Stimulated activated CD4-positive, alpha-beta T cell treated with anti-CD3 and anti-CD28 coated beads, TNF-alpha, amount 100 ng/mL, for 4 hours (primary cell): Measurements from ENCODE around the gene LRRN4.

ENCODE experiments used
- DNase-seq, 3 experiments: peaks; one replicate each; pipeline ENCODE4 v3.0.0-alpha.2; 2020; ENCODE audit warnings: low read depth in 3 of 3

Gene LRRN4

DNA sequence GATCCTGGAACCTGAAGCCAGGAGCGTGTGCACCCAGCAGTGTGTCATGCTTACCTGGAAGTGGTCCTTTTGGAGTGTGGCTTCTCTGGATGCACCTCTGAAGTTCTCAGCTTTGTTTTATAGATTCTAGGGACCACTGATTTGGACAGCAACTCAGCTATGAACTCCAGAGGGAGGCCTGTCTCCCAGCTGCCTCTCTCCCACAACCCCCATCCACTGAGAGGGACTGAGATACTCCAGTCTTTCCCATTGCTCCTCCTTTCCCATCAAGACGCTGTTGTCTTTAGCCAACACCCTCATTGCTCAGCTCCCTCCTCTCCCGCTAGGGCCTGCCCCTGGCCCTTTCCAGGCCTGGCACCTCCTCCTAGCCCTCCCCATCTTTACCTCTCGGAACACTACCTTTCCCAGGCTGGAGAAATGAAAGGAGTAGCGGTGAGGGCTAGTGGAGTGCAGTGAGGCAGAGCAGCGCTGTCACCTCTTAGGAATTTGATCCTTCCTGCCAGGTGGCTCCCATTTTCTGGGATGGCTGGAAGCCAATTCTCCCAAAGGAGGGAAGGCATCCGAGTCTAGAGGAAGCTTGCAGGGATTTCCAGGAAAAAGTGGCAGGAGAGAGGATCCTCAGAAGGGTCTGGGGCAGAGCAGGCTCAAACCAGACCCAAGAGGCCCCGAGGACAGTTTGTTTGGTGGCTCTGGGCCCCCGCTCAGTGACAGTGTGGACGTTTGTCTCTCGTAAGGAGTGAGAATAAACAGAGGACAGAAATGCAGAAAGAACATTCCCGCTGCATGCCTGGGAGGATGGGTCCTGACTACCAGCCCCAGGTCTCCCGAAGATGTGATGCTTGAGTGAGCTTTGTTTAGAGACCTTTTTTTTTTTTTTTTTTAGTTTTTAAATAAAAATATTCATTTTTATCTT is at the start of gene LRRN4:
Gene LRRN4 (minus strand): TSS at position 285 of the 913 bp plus-strand sequence. CDS start 1,261 bp downstream, outside the sequence.
- no peak for DNase-seq

DNA sequence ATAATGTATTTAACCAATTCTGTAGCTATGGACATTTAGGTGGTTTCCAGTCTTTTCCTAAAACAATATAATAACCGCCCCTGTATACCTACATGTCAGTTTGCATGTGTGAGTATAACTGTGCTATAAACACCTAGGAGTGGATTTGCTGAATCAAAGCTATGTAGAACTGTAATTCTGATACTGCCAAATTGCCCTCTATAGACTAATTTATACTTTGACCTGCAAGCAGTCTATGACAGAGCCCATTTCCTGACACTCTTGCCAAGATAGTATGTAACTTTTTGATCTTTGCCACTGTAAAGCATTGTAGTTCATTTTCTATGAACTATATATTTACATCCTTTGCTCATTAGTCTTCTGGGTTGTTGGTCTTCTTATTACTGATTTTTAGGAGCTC is 49.4 kb upstream of the LRRN4 start:
- DNase-seq = no peak

DNA sequence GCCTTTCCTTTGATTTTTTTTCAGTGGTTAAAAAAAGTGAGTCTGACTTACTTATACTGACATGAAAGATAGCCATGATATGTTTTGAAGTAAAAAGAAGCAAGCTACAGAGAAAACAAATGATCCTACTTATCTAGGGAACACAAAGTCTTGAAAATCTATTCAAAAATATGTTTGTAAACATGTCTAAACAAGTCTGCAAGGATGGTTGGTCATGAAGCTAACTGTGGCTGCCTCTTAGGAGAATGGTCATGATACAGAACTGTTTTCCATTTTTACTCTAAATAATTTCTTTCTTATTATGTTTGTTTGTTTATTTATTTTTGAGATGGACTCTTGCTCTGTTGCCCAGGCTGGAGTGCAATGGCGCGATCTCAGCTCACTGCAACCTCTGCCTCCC is 47.5 kb upstream of the LRRN4 start:
- no peak for DNase-seq

DNA sequence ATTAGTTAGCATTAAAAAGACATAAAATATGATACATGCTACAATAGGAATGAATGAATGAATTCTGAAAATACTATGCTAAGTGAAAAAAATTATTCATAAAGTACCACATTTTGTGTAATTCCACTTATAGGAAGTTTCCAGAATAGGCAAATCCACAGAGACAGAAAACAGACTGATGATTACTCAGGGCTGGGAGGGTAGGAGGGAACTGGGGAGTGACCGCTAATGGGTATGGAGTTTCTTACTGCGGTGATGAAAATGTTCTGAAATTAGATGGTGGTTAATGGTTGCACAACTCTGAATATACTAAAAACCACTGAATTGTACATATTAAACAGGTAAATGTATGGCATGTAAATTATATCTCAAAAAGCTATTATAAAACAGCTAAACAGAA is 46.4 kb upstream of the LRRN4 start:
- no peak for DNase-seq

DNA sequence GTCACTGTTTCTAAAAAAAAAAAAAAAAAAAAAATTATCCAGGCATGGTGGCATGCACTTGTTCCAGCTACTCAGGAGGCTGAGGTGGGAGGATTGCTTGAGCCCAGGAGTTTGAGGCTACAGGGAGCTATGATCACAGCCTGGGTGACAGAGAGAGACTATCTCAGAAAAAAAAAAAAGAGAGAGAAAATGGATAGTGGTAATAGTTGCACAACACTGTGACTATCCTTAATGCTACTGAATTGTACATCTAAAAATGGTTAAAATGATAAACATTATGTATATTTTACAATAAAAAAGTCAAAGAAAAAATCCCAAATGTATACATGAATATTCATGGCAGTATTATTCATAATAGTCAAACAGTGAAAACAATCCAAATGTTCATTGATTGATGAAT is 46.0 kb upstream of the LRRN4 start:
- DNase-seq = no peak

DNA sequence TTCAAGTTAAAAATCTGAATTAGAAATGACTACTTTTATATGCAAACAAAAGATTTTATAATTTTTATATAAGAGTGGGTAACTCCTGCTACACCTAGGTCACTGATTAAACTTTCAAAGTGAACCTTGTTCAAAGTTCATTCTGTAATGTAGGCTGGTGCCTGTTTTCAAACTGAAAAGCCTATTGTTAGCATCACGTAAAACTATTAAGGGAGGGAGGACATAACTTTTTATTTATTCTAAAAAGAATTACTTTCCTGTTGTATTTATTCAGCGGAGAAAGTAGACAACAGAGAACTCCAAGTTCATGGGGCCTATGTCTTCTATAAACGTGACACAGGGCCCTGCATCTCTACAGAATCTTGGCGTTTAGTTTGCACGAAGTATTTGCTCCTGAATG is 41.5 kb upstream of the LRRN4 start:
- no peak for DNase-seq

DNA sequence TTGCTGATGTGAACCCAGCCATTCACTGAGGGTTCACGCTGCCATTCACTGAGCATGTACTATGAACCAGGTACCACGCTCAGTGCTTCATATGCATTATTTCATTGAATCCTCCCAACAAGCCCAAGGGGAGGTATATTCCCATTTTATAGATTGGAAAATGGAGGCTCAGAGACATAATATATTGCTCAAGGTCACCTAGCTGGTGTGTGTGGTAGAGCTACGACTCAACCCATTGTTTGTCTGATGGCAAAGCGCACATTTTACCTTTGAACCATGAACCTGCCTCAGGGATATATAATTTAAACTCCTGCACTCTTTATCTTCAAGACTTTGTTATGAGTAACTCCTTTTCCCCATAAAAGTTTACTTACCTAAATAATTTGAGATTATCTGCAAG is 40.7 kb upstream of the LRRN4 start:
- no peak for DNase-seq

DNA sequence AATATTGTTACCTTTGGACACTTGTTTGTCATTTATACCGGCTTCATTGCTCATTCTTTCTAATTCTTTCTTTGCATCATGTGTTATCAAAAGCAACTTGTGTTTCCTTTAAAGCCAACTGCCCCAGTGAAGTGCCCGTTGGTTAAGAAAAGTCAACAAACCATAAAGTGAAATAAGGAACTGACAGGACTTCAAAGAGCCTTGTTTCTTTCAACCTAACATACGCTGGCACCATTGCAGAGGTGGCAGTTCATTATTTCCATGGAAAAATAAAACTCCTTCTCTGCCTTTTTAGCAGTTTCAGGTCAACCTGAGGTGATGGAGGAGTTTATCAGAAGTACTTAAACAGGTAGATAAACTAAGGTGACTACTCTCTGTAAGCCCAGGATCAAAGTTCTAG is 40.2 kb upstream of the LRRN4 start:
- no peak for DNase-seq

DNA sequence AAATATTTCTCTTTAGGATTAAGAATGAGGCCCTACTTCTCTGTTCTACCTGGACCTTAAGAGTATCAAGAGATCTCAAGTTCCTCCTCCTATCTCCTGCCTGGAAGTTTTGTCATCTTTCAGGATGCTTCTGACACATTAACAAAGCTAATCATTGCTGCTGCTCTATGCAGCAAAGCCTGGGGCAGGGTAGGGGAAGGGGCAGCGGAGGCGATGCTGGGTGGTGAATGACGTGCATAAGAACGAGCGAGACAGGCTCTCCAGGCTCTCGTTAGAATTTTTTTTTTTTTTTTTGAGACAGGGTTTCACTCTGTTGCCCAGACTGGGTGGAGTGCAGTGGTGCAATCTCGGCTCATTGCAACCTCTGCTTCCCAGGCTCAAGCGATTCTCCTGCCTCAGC is 37.8 kb upstream of the LRRN4 start:
- DNase-seq = no peak

DNA sequence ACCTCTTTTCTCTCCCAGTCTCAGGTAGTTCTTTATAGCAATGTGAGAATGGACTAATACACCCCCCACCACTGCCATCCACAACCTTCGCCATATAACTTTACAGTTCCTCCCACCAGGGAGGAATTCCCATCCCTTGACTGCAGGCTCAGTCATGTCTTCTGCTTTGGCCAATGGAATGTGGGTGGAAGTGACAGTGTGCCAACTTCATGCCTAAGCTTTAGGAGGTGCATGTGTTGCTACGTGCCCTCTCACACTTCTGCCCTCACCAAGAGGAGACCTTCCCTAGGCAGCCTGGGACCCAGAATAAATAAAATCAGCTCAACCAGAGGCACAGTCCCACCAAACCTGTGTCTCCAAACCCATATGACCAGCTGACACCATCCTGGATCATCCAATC is 33.0 kb upstream of the LRRN4 start:
- DNase-seq = no peak

DNA sequence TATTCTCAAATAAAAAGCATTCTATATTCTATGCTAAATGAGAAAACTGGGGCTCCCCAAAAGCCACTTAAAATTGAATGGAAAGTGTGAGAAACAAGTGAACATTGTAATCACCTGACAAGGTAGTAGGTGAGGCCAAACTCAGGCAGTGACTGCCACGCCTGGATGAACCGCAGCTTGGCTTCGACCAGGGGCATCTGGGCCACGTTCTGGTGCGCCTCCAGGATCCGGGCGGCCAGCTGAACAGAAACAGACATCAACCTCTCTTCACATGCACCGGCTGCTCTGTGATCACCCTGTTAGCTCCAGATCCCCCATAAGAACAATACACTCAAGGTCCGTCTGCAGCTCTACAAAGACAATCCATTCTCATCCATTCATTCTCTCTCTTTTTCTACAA is 30.1 kb upstream of the LRRN4 start:
- DNase-seq = no peak

DNA sequence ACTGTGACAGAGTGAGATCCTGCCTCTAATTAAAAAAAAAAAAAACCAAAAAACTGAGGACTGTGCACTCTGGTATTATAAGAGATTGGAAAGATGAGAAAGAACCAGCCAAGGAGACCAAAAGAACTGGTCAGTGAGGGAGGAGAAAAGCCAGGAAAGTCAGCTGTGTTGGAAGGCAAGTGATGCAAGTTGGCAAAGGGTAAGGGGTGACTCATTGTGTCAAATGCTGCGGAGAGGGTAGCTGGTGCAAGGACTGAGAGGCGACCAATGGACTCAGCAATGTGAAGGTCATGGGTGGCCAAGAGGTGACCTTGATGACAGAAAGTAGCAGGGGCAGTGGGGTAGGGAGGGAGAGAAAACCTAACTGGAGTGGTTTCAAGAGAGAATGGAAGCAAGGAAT is 27.4 kb upstream of the LRRN4 start:
- DNase-seq = no peak

DNA sequence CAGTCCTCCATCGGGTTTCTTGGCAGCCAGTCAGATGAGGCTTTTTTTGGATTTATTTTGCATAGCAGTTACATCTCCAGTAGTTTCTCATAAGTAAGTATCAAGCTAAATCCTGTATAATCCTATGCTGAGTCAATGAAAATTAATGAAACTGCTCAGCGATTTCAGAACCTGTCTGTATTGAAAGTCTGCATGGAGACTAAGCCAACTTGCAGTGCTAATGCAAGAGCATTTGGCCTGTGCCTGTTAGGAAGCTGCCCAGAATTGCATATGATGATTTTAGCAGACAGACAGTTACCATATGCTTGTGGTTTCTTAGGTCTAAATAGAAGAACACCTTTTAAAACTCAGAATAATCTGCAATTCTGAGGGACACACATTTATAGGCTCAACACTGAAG is 25.2 kb upstream of the LRRN4 start:
- no peak for DNase-seq

DNA sequence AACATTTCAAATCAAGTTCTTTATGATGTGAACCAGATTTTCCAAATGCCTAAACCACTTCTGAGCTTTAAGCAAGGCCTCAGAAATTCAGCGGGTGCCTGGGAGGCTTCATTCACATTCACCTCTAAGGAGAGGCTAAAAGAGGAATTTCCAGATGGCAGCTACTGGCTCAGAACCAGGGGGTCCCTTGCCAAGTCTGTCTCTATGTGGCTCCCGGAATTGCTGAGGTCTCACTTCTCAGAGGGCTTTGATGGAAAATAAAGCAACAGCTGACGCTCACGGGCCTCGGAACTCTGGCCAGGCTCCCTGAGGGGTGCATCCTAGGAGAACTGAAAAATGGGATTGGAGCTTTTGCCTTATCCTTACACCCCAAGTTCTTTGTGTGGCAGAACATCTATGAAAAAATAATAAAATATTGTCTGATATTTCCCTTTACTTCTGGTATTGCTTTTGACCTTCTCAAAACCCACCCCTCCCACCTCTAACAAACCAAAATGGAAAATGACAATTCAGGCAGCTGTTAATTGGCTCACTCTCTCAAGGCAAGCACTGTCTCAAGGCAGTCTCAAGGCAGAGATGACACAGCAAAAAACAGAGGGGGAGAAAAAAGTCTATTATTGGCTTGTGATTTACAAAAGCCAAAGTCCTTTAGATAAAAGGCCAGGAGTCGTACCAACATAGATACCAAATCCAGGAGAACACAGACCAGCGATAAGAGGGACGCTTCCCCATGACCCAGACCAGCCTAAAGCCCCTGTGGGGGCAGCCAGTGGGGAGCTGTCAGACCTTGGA is 21.8 kb upstream of the LRRN4 start:
- DNase-seq = no peak

DNA sequence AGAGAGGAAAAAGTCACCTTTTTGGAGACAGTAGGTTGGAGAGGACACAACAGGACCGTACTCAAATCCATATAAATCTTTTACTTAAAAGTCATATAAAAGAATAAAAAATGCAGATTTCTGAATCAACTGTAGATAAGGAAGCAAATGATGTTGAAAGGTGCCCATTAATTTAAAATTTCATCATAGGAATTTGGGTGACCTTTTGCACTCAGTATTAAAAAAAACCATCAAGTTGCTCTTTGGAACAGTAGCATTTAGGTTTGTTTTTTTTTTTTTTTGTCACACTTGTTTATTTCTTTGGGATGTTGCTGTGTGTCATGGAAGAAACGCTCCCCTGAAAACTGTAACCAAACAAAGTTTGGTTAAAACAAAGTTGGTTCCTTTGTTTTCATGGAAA is 20.9 kb upstream of the LRRN4 start:
- no peak for DNase-seq

DNA sequence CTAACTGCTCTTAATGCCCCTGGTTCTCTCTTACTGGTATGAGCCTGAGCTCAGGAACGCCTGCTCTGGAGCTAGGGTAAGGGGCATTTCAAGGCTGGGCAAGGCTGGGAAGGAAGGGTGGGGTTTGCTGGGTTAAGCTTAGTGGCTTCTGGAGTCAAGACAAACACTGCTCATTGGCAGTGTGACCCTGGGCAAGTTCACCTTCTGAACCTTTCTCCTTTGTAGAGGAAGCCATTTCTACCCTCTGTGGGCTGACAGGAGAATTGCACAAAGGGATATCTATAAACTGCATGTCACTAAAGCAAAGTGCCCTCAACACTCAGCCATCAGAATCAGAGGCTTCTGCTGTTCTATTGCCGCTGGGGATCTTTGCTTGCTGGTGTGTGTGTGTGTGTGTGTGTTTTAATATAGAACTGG is 20.3 kb upstream of the LRRN4 start:
- no peak for DNase-seq

DNA sequence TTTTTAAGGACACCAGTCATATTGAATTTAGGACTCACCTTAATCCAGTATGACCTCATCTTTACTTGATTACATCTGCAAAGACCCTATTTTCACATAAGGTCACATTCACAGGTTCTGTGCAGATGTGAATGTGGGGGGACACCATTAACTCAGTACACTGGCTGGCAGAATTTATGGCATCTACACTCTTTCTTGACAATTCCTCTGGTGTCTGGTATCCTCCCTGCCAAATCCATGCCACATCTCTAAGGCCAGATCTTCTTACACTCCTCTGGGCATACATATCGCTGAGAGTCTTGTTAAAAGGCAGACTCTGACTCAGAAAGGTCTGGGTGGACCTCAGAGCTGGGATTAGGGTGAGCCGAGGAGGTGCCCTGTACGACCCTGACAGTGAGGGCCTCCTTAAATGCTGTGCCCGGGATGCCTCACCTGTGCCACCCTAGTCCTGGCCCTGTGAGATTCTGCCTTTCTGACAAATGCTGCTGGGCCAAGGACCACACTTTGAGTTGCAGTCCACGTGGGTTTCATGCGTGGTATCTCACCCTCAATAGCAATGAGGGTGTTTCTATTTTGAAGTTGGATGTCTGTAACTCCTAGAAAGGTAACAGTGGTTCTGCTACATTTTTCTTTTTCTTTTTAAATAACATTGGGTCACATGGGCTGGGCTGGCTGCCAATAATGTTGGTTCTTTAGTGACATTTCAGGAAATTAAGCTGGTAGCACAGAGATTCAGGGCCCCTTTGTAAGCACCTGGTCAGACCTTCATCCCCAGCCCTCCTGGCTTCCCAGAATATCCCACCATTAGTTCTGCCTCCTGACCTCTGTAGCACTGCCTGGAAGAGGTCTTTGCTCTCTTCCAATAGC is 17.2 kb upstream of the LRRN4 start:
- no peak for DNase-seq

DNA sequence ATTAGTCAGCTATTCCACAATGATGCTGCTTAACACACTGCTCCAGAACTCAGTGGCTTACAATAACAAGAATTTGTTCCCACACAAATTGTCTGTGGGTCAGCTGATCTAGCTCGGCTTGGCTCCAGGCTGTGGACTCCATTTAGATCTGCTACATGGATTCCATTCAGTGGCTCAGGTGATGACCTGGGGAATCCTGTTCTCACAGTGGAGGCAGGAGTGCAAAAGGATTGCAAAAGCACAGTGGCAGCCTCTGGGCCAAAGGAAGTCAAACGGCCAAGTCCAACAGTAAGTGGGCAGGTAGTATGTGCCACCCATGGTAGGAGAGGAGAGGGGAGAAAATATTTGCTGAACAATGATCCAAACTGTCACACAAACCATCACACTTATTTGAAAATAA is 15.8 kb upstream of the LRRN4 start:
- DNase-seq = no peak

DNA sequence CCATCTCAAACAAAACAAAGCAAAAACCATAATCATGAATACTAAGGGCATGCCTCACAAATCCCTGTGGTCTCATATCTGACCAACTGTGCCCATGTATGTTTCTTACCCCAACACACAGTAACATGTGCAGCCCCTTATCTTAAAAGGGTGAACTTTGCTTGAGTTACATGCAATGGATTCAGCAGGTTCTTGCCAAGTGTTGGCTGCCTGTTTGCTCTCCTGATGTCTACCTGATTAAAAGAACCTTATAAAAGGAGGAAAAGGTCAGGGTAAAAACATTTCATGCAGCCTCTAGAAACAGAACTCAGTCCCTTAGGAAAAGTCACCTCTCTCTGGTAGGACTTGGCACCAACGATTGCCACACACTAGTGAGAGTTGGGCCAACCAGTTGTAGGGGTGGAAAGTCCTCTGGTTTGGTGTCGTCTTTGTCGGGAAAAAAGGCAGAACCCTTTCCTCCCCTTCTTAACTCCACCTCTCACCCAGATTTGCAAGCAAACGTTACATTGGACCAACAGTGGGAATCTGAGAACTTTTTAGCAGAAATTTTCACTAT is 14.0 kb upstream of the LRRN4 start:
- DNase-seq = no peak

DNA sequence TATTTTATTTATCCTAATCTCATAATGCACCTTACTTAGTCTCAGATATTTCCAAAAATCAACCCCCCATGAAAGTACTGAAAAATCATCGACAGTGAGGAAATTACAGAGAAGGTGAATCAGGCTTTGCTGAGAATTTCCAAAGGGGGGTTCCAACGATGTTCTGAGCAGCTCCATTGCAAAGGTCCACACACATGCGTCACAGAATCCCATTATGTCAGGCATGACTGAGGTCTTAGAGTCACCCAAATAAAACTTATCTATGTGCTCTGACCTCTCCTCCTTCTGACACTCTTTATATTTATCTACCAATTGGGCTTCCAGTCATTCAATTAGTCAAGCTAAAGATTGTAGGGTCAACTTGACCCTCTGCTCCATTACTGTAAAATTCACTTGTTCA is 12.7 kb upstream of the LRRN4 start:
- no peak for DNase-seq

DNA sequence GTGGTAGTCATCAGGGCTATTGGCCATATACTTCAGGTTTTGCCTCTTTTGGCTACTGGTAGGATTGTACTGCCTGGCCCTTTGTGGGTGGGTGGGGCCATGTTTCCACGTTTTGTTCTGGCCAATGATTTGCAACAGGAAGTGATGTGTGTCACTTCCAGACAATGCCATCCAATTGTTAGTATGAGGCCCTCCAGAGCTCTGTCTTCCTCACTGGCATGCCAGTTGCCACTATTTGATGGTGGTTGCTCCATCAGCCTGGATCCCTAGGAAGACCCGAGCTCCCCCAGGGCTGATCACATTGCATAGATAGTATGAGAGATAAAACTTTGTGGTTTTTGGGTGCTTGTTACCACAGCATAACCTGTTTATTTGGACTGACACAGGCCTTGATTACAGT is 7.7 kb upstream of the LRRN4 start:
- no peak for DNase-seq

DNA sequence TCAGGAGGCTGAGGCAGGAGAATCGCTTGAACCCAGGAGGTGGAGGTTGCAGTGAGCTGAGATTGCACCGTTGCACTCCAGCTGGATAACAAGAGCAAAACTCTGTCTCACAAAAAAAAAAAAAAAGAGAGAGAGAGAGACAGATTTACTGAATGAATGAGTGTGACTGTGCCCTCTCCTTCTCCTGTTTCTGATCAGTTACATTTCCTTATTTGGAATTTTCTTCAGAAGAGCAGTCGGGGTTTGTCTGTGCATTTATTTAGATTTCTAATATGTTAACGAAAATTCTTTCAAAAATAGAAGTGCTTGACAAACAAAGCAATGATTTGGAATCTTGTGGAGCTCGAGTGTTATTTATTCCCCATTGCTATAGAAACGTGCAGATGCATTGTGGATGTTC is 6.4 kb upstream of the LRRN4 start:
- no peak for DNase-seq
